ENCODE results near the gene ATCAY.

The ATCAY gene

GRCh38 chr19:3852614-3853254, 27.8 kb upstream of the ATCAY start:
- Histone ChIP-seq H3K9me3 (peaks cover 15% of the 10 kb centered on the region), H4K20me1 (no peaks in the 10 kb centered on the region), H3K36me3 (no peaks in the 10 kb centered on the region), H3K27me3 (no peaks in the 10 kb centered on the region), H3K4me3 (no peak overlapping the region), H3K27ac (0 out of 2 replicates have a peak overlapping the region, but pooled peaks have one; percentile 9), H3K4me1 (peaks cover 58% of the 10 kb centered on the region), H3K9ac (no peak overlapping the region), H3K4me2 (no peak overlapping the region)
- TF ChIP-seq Cebpa-rat (IDR thresholded peaks at IDR 0.05) = no peak

DNA sequence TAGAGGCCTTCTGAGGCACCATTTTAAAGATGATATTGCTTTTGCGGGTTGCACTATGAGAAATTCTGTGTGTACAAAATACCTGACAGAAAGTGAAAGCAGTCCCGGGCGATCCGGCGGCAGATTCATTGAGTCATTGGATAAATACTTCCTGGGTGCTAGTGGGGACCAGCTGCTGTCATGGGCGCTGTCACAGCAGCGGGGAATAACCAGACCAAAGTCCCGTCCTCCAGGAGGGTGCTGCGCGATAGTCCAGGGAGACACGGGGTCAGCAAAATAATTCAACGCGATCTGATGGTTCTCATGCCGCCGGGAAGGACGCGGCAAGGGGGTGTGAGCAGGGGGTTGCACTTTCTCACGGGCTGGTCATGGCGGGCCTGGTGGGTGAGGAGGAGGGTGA, 25.2 kb upstream of the ATCAY start:
- Histone ChIP-seq H3K4me2 (no peak overlapping the region), H3K9me3 (peaks cover 15% of the 10 kb centered on the region), H4K20me1 (no peaks in the 10 kb centered on the region), H3K4me1 (peaks cover 61% of the 10 kb centered on the region), H3K36me3 (no peaks in the 10 kb centered on the region), H3K9ac (no peak overlapping the region), H3K4me3 (no peak overlapping the region), H3K27ac (0 out of 2 replicates have a peak overlapping the region, but pooled peaks have one; percentile 13), H3K27me3 (no peaks in the 10 kb centered on the region)
- TF ChIP-seq Cebpa-rat (IDR thresholded peaks at IDR 0.05) = no peak

DNA sequence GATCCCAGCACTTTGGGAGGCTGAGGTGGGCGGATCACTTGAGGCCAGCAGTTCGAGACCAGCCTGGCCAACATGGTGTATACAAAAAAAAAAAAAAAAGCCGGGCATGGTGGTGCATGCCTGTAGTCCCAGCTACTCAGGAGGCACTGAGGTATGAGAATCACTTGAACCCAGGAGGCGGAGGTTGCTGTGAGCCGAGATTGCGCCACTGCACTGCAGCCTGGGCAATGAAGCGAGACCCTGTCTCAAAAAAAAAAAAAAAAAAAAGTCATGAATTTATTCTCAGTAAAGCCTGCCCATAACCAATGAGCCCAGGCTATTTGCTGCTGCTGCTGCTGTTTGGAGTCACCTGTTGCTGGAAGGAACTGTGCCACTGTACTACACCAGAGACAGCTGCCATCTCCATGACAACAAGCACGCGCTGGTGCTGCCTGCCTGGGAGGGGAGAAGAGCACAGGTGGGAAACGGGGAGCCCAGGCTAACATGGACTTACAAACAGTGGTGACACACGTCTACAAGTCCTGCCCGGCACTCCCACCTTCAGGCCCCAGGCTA, 23.0 kb upstream of the ATCAY start:
- Histone ChIP-seq H3K27me3 (no peaks in the 10 kb centered on the region), H3K4me2 (no peak overlapping the region), H3K4me1 (peaks cover 40% of the 10 kb centered on the region), H3K9ac (no peak overlapping the region), H3K27ac (no peak overlapping the region), H4K20me1 (no peaks in the 10 kb centered on the region), H3K9me3 (peaks cover 1% of the 10 kb centered on the region), H3K36me3 (no peaks in the 10 kb centered on the region), H3K4me3 (no peak overlapping the region)
- TF ChIP-seq Cebpa-rat (IDR thresholded peaks at IDR 0.05) = peak; percentile 44; the same call in 1 of the 2 replicates

DNA sequence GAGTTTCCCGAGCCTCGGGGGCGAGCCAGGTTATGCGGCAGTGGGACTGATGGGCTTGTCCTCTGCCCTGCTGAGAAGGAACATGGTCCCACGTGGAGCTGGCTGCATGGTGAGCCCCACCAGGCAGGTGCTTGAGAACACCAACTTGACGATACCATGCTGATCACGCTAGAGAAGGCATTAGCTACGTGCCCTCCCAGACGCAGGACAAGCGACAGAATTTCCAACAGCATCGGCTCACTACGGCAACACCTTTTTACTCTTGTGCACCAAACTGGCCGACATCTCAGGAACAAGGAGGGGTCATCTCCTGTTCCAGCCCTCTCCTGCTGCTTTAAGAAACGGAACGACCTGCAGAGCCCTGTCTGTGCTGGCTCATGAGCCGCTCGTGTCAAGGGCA, 20.0 kb upstream of the ATCAY start:
- Histone ChIP-seq H3K36me3 (no peaks in the 10 kb centered on the region), H3K9me3 (no peaks in the 10 kb centered on the region), H3K4me3 (no peak overlapping the region), H4K20me1 (no peaks in the 10 kb centered on the region), H3K4me1 (peaks cover 12% of the 10 kb centered on the region; the same call in 1 of the 2 replicates), H3K27me3 (no peaks in the 10 kb centered on the region), H3K4me2 (no peak overlapping the region), H3K9ac (no peak overlapping the region), H3K27ac (no peak overlapping the region)
- no peak for TF ChIP-seq Cebpa-rat (IDR thresholded peaks at IDR 0.05)

DNA sequence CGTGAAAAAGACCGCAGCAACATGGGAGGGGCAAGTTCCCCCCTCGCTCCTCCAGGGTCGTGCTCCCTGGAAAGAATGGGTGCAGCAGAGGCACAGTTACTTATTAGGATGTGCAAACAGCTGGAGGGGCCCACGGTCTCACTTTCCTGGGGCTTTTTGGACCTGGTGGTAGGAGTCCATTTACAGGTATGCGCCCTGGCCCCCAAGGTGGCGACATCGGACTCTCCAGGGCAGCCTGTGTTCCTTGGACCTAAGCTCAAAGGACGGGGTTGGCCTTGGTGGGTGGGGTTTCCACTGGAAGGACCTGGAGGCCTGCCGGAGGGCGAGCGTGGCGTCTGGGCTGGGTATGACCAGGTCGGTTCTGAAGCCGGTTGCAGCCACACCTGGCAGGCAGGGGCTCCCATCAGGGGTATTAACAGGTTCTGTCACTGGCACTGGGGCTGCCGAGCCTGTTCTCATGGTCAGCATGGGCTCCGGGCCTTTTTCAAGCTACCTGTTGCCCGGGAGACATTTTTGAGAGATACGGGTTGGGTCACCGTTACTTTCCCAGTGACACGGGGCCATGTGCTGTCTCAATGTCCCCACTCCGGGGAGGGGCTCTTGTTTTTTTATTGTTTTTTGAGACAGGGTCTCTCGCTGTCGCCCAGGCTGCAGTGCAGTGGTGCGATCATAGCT, 17.5 kb upstream of the ATCAY start:
- Histone ChIP-seq H3K36me3 (no peaks in the 10 kb centered on the region), H3K27me3 (peaks cover 20% of the 10 kb centered on the region), H4K20me1 (peaks cover 4% of the 10 kb centered on the region; the same call in 1 of the 2 replicates), H3K4me3 (no peak overlapping the region), H3K9ac (no peak overlapping the region), H3K27ac (no peak overlapping the region), H3K4me1 (peaks cover 2% of the 10 kb centered on the region; the same call in 1 of the 2 replicates), H3K4me2 (no peak overlapping the region), H3K9me3 (no peaks in the 10 kb centered on the region)
- no peak for TF ChIP-seq Cebpa-rat (IDR thresholded peaks at IDR 0.05)

GRCh38 chr19:3863648-3864047, 16.8 kb upstream of the ATCAY start:
- no peak overlapping the region for H3K9ac ChIP-seq
- no peak overlapping the region for H3K4me2 ChIP-seq
- H3K36me3 ChIP-seq = no peaks in the 10 kb centered on the region
- no peak overlapping the region for H3K27ac ChIP-seq
- H3K9me3 ChIP-seq = no peaks in the 10 kb centered on the region
- H3K4me1 ChIP-seq = no peaks in the 10 kb centered on the region
- H3K27me3 ChIP-seq = peaks cover 26% of the 10 kb centered on the region
- peaks cover 4% of the 10 kb centered on the region; the same call in 1 of the 2 replicates for H4K20me1 ChIP-seq
- no peak for TF ChIP-seq Cebpa-rat (IDR thresholded peaks at IDR 0.05)
- H3K4me3 ChIP-seq = no peak overlapping the region

GRCh38 chr19:3866910-3867638, 13.4 kb upstream of the ATCAY start:
- no peaks in the 10 kb centered on the region for H3K36me3 ChIP-seq
- no peak overlapping the region for H3K4me2 ChIP-seq
- no peak overlapping the region for H3K9ac ChIP-seq
- H3K9me3 ChIP-seq = no peaks in the 10 kb centered on the region
- peaks cover 4% of the 10 kb centered on the region; the same call in 1 of the 2 replicates for H4K20me1 ChIP-seq
- no peak overlapping the region for H3K27ac ChIP-seq
- no peaks in the 10 kb centered on the region for H3K4me1 ChIP-seq
- H3K27me3 ChIP-seq = peaks cover 27% of the 10 kb centered on the region
- no peak for TF ChIP-seq Cebpa-rat (IDR thresholded peaks at IDR 0.05)
- H3K4me3 ChIP-seq = no peak overlapping the region

DNA sequence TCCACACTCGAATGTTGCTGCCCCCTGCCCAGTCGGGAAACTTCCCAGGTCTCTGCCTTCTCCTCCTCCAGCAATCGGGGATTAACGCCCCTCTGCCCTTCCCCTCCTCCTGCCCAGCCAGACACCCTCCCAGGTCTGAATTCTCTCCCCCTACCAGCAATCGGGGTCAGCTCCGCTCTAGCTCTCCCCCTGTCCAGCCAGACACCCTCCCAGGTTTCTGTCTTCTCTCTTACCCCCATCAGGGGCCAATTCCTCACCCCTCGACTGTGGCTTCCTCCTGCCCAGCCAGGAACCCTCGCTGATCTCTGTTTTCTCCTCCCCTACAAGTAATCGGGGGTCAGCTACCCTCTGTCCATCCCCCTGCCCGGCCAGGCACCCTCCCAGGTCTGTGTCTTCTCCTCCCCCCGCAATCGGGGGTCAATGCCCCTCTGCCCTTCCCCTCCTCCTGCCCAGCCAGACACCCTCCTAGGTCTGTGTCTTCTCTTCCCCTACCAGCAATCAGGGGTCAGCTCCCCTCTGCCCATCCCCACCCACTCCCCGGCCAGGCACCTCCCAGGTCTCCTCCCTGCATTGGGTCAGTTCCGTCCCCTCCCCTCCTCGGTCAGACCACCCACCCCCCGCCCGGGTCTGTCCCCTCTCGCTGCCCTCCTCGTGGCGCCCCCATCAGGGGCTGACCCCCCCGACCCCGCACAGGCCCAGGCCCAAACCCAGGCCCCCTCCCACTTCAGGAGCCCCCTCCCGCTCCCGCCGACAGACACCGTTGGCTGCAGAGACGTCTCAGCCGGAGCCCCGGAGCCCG, 12.3 kb upstream of the ATCAY start:
- Histone ChIP-seq H3K27me3 (peaks cover 27% of the 10 kb centered on the region), H3K36me3 (no peaks in the 10 kb centered on the region), H3K27ac (no peak overlapping the region), H4K20me1 (peaks cover 4% of the 10 kb centered on the region; the same call in 1 of the 2 replicates), H3K9ac (no peak overlapping the region), H3K4me3 (no peak overlapping the region), H3K4me1 (no peaks in the 10 kb centered on the region), H3K4me2 (no peak overlapping the region), H3K9me3 (no peaks in the 10 kb centered on the region)
- no peak for TF ChIP-seq Cebpa-rat (IDR thresholded peaks at IDR 0.05)

Data from BLaER1 (cell line).